HPDE6-E6E7 (cell line): ENCODE data around the gene GPR153.

Experiments
- DNase-seq: peaks from one replicate; pipeline ENCODE4 v3.0.0; 2011; ENCODE audit warnings: missing footprints; ENCODE audit errors: extremely low spot score

GPR153 gene

DNA sequence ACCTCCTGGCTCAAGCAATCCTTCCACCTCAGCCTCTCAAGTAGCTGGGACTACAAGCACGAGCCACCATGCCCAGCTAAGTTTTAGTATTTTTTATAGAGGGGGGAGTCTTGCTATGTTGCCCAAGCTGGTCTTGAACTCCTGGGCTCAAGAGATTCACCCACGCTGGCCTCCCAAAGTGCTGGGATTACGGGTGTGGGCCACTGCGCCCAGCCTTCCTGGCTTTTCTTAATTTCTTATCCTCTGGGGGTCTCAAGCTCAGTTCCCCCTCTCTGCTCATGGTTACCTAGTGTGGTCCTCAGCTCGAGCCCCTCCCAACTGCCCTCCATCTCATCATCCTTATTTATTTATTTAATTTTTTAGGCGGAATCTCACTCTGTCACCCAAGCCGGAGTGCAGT lies 58.6 kb downstream of the GPR153 start:
- DNase-seq, result no peak

DNA sequence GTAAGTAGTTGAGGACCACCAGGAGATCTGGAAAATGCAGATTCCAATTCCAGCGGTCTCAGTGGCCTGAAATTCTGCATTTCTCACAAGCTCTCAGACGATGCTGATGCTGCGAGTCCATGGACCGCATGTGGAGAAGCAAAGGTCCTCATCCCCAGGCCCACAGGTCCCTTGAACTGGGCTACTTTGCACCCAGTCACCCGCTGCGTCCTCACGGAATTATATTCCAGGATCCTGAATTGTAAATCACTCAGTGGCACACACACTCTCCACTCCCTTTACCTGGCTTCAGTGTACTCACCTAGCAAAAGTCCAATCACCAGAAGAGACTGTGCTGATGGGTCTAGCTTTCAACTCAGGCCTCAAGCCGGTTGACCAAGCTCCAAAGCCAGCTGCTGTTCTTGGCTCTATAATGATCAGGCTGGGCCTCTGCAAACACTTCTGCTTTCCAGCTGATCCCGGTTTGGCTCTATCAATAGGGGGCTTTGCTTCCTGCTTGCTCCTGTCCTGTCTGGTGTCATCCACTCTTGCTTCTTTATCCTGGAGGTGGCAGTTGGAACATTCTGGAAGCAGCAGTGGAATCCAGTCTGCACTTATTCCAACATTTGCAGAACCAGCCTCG lies 60.6 kb downstream of the GPR153 start:
- DNase-seq, result no peak

- peak; percentile 89 for DNase-seq
Observed at GRCh38 chr1:6199298-6200187, 61.4 kb downstream of the GPR153 start, which contains the start of gene RPL22. Gene RPL22, minus strand, starts transcription at chr1:6199595. Its CDS starts 22 bp downstream, at chr1:6199573.

GRCh38 chr1:6198646-6199297 lies 62.1 kb downstream of the GPR153 start:
- DNase-seq, result no peak

DNA sequence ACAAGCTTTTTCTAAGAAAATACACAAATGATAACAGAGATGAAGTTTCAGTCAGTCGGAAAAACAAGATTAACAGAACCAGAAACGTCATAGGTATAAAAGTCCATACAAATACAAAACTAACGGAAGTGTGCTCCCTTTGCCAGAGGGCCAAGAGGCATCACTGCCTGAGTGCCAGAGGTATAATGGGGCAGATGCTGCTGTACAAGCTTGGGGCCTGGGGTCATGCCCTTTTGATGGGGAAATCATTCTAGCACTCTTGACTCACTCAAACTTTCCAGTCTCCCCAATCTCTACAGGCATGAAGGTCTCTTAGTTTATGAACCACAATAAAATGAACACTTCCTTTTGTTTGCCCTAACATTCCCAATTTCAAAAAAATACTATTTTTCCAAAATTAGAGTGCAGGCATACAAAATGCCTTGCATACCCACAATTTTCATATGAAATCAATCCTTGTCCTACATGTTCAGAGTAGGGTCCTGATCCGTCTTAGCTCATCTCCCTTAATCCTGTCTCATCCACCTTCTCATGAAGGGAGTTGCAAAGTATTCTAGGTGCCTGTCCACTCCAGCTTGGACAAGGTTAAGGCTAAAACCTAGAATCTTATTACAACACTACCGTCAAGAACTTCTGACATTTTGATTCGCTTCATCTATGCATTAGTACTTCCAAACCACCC lies 63.0 kb downstream of the GPR153 start:
- no peak for DNase-seq
